NCI-H1417 (cell line): Measurements from ENCODE around the gene ANO9.
"Not testable (repeated sequence)": the region's sequence is repeated elsewhere in the genome, so short reads cannot be mapped to it uniquely, and the experiment has no call there.

ENCODE experiments used
- DNase-seq, 3 experiments: peaks; one replicate each; lab custom pipeline; 2025; lab: John Stamatoyannopoulos, UW

Gene ANO9

GRCh38 chr11:414318-414857 lies 27.4 kb downstream of the ANO9 start:
- no peak for DNase-seq

- DNase-seq: no peak
Measured at GRCh38 chr11:413120-414081, 28.4 kb downstream of the ANO9 start.

DNA sequence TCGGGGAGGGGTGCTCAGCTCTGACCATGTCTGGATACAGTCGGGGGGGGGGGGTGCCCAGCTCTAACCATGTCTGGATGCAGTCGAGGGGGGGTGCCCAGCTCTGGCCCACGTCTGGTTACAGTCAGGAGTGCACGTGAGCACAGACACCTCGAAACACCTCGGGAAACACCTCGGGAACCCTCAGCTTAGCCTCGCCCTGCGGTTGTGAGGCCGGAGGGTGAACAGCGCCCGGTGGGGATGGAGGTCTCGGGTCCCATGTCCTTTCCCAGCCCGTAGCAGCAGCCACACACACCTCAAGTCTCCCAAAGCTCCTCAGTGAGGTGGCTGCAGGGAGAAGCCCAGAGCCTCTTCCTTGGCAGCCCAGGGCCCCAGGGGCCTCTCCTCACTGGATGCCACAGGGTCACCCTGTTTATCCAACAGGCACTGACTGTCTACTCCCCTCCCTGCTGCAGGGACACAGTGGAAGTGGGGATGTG lies 29.1 kb downstream of the ANO9 start:
- DNase-seq: no peak

GRCh38 chr11:411520-411919 lies 30.3 kb downstream of the ANO9 start:
- DNase-seq: not testable (repeated sequence)

GRCh38 chr11:410711-411110 lies 31.1 kb downstream of the ANO9 start:
- not testable (repeated sequence) for DNase-seq

- no peak for DNase-seq
Measured at GRCh38 chr11:409600-410483, 32.0 kb downstream of the ANO9 start.

DNA sequence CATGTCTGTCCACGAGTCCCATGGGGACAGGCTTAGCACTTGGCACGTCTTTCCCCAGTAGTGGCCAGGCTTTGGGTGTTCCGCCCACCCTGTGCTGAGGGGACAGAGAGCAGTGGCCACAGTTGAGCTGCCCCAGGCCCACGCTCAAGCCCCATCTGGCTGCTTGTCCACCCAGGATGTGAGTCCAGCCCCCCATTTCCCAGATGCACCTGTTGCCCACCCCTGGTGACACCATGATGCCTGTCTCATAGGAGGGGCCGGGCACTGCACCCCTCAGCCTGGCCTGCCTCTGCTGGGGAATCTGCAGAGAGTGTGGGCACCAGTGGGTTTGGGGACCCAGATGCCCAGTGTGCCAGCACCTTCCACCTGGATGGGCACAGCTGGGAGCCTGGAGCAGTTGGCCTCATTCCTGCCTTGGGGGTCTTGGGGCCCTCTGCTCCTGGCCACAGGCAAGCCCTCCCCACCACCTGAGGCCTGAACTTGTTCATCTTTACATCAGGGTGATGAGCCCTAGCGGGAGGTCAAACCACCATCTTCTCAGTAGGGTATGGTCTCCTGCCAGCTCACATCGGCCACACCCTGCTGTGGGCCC lies 32.7 kb downstream of the ANO9 start:
- DNase-seq: no peak

DNA sequence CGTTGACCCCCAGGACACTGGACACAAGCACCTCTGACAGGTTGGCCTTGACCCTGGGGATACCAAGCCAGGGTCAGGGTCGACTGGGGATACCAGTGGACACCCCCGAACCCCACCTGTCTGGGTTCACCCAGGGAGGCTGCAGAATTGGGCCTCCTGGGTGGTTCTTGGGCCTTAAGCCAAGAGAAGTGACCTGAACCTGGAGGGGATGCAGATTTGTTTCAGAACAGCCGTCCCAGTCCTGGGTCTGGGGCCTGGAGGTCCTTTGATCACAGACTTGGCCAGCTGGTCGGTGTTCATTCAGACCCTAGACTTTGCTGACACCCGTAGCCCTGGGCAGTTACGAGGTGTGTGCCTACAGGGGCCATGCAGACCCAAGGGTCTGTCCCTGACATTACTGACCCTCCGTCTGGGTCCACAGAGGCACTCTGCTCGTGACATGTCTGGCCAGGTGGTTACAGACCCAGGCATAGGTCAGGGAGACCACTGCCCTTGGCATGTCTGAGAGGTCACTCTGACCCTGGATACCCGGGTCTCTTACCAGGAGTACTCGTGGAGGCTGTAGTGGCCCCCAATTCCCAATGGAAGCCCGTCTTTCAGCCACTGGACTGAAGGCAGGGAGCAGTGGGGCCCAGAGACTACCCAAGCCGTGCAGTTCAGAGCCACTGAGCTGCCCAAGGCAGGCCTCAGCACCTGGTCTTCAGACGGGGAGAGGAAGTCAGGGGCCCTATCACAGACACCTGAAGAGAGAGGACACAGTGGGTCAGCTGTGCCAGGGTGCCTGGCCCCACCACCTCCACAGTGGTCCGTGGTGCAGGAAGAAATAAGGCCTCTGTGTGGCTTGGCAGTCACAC lies 33.4 kb downstream of the ANO9 start:
- no peak for DNase-seq

DNA sequence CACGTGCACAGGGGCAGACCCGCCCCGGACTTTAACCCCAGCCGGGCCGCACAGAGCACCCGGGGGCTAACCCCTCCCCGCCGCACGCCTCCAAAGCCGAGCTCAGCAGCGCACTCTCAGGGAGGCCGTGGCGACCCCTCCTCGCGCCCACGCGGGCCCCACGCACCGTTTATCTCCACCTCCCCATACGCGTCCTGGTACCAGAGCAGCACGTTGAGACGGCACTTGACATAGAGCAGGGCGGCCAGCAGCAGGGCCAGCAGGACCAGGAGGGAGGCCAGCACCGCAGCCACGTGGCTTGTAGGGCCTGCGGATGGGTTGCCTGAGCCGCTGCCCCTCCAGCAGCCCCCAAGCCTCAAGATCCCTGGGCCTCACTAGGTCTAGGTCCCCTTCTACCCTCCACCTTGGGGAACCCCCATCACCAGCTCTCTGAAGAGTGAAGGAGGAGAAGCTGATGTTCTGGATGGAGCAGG lies 34.1 kb downstream of the ANO9 start:
- no peak for DNase-seq

DNA sequence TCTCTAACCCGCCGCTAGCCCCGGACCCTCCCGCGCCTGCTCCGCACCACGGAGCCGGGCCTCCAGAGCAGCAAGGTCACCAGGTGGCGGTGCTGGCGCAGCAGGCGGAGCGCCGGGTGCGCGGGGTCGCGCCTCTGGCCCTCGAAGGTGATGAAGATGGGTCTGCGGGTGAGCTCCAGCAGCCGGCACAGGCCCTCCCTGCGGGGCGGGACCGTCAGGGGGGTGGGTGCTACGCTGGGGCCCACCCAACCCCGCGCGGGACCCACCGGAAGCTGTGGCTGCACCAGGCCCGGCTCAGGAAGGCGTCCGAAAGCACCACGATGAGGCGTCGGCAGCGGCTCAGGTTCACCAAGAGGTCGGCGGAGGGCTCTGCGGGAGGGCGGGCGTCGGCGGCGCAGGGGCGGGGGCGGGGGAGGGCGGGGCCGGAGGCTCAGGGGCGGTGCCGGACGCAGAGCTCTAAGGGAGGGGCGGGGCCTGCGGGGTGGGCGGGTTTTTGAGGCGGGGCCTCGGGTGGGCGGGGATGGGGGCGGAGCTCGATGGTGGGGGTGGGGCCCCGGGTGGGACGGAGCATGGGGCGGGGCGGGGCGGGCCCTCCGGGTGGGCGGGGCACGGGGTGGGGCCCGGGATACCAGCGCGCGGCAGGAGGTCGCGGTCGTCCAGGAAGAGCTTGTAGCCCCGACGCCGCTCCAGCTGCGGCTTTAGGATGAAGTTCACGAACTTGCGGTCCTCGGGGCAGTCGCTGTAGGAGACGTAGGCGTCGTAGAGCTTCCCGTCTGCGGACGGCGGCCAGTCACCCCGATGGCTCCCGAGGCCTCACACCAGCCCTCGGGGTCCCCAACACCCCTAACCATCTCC lies 34.8 kb downstream of the ANO9 start:
- DNase-seq: peak in 1 of 3 experiments; percentile 84

- no peak for DNase-seq
Measured at GRCh38 chr11:405954-406795, 35.6 kb downstream of the ANO9 start.

GRCh38 chr11:405323-405953 lies 36.4 kb downstream of the ANO9 start:
- DNase-seq: no peak

DNA sequence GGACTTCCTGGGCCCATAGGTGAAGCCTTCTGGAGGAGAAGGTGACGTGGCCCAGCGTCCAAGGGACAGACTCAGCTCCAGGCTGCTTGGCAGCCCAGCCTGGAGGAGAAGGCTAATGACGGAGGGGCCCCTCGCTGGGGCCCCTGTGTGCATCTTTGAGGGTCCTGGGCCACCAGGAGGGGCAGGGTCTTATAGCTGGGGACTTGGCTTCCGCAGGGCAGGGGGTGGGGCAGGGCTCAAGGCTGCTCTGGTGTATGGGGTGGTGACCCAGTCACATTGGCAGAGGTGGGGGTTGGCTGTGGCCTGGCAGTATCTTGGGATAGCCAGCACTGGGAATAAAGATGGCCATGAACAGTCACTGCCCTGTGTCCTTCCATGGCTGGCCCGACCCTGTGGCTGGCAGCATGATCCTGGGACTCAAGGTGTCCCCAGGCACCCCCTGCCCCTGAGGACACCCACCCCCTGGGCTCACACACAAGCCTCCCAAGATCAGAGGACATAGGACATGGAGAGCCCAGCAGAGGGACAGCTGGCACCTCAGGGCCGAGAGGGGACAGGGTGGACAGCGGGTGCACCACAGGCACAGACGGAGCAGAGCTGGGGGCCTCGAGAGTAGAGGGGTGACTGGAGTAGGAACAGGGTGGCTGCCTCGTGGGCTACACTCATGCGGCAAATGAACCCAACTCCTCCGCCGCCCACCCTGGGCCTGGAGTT lies 37.1 kb downstream of the ANO9 start:
- DNase-seq: no peak

- DNase-seq: no peak
Measured at GRCh38 chr11:403761-404431, 37.9 kb downstream of the ANO9 start.

GRCh38 chr11:403021-403760 lies 38.6 kb downstream of the ANO9 start:
- no peak for DNase-seq

DNA sequence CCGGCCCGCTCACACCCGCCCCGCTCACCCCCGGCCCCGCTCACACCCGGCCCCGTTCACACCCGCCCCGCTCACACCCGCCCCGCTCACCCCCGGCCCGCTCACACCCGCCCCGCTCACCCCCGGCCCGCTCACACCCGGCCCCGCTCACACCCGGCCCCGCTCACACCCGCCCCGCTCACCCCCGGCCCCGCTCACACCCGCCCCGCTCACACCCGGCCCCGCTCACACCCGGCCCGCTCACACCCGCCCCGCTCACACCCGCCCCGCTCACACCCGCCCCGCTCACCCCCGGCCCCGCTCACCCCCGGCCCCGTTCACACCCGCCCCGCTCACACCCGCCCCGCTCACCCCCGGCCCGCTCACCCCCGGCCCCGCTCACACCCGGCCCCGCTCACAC lies 40.6 kb downstream of the ANO9 start:
- not testable (repeated sequence) for DNase-seq
